Activated T-helper 1 cell treated with anti-CD3 and anti-CD28 coated beads, Interleukin-12 subunit alpha, Interleukin-12 subunit beta, Interleukin-2, Interleukin-4 antibody, amounts not matched to agents 30 ng/mL and 10 ng/mL and 1 ng/mL, durations not matched to agents 14 hours and 24 hours and 36 hours (primary cell): ENCODE data around the gene SCAF4. TPM values are rescaled to one million over a fixed set of nuclear protein-coding genes. Genes with fewer than 3 reads are reported as not detected.
A peak's percentile ranks its signal among the peaks of the same experiment; 100 is the strongest.
"Not testable (repeated sequence)": the region's sequence is repeated elsewhere in the genome, so short reads cannot be mapped to it uniquely, and the experiment has no call there.

Experiments
- DNase-seq: peaks from one replicate; pipeline ENCODE4 v3.0.0; 2021; ENCODE audit warnings: low spot score
- H3K27ac Mint-ChIP-seq: one replicate; pipeline ENCODE4 v1.8.0; 2021; ENCODE audit warnings: mild to moderate bottlenecking, mixed read lengths
- H3K27me3 Mint-ChIP-seq: one replicate; pipeline ENCODE4 v1.8.0; 2022; ENCODE audit warnings: mild to moderate bottlenecking, moderate library complexity, mixed read lengths; ENCODE audit not compliant: insufficient read depth
- H3K36me3 Mint-ChIP-seq: one replicate; pipeline ENCODE4 v1.8.0; 2021; ENCODE audit warnings: low read depth, mixed read lengths
- H3K4me1 Mint-ChIP-seq: one replicate; pipeline ENCODE4 v1.8.0; 2021; ENCODE audit warnings: low read depth, mixed read lengths
- H3K4me3 Mint-ChIP-seq: one replicate; pipeline ENCODE4 v1.8.0; 2021; ENCODE audit warnings: mild to moderate bottlenecking, moderate library complexity, mixed read lengths
- H3K9me3 Mint-ChIP-seq: one replicate; pipeline ENCODE4 v1.8.0; 2021; ENCODE audit warnings: mixed read lengths
- intact Hi-C: fragments of 100-400 bp; cut with micrococcal nuclease; formaldehyde crosslinking; loops from one replicate; pipeline ENCODE4 v1.15.1; 2024
- total RNA-seq: library from RNA; stranded (reverse); gene quantifications from 2 replicates; pipeline ENCODE4 v1.2.3, GENCODE V29; 2022

Gene SCAF4
- total RNA-seq, 1 donor from 2014 or later = 66.1 TPM

- H3K36me3 Mint-ChIP-seq = peaks cover 31% of the 10 kb centered on the region
- H3K4me1 Mint-ChIP-seq = peaks cover 73% of the 10 kb centered on the region
- DNase-seq = no peak
- intact Hi-C loops = loop anchor here (1.0 to 5.0 kb wide), 10 partner anchors 10 to 1068 kb away; partner anchors contain the start of genes CFAP298, KRTAP21-3 and SCAF4
- H3K27me3 Mint-ChIP-seq = no peaks in the 10 kb centered on the region
- H3K4me3 Mint-ChIP-seq = peak overlapping the region; percentile 99
- no peaks in the 10 kb centered on the region for H3K9me3 Mint-ChIP-seq
- peak overlapping the region; percentile 100 for H3K27ac Mint-ChIP-seq
These were observed 72.7 kb downstream of the SCAF4 start for GRCh38 chr21:31659286-31659535.

GRCh38 chr21:31658053-31658452 lies 73.9 kb downstream of the SCAF4 start:
- no peak for DNase-seq
- Mint-ChIP-seq H3K27me3 (peaks cover 2% of the 10 kb centered on the region), H3K9me3 (no peaks in the 10 kb centered on the region), H3K4me1 (peaks cover 61% of the 10 kb centered on the region), H3K4me3 (no peak overlapping the region), H3K36me3 (peaks cover 23% of the 10 kb centered on the region), H3K27ac (no peak overlapping the region)
- intact Hi-C loops = loop anchor here (2.0 to 5.0 kb wide), 7 partner anchors 99 to 1069 kb away; partner anchors contain the start of genes CFAP298 and KRTAP21-3

- intact Hi-C loops = loop anchor here (5.0 kb wide), 2 partner anchors 459 to 474 kb away; no protein-coding TSS in a partner anchor
- no peaks in the 10 kb centered on the region for H3K9me3 Mint-ChIP-seq
- DNase-seq = no peak
- H3K36me3 Mint-ChIP-seq = peaks cover 12% of the 10 kb centered on the region
- peaks cover 2% of the 10 kb centered on the region for H3K27me3 Mint-ChIP-seq
- no peak overlapping the region for H3K4me3 Mint-ChIP-seq
- H3K4me1 Mint-ChIP-seq = peaks cover 45% of the 10 kb centered on the region
- peak overlapping the region; percentile 49 for H3K27ac Mint-ChIP-seq
These were observed 75.5 kb downstream of the SCAF4 start for GRCh38 chr21:31656199-31657095.

- Mint-ChIP-seq H3K4me3 (peak overlapping the region; percentile 73), H3K4me1 (peaks cover 34% of the 10 kb centered on the region), H3K27ac (peak overlapping the region; percentile 55)
- DNase-seq, H3K27me3 Mint-ChIP-seq, H3K9me3 Mint-ChIP-seq, H3K36me3 Mint-ChIP-seq: not testable (repeated sequence)
- intact Hi-C loops = loop anchor here (5.0 kb wide), 2 partner anchors 458 to 473 kb away; no protein-coding TSS in a partner anchor
These were observed 76.9 kb downstream of the SCAF4 start for GRCh38 chr21:31654821-31655580.

GRCh38 chr21:31654340-31654739 lies 77.6 kb downstream of the SCAF4 start:
- intact Hi-C loops = no loop called here
- peaks cover 2% of the 10 kb centered on the region for H3K36me3 Mint-ChIP-seq
- DNase-seq = no peak
- peaks cover 34% of the 10 kb centered on the region for H3K4me1 Mint-ChIP-seq
- H3K9me3 Mint-ChIP-seq = no peaks in the 10 kb centered on the region
- H3K27ac Mint-ChIP-seq = no peak overlapping the region
- H3K4me3 Mint-ChIP-seq = no peak overlapping the region
- peaks cover 7% of the 10 kb centered on the region for H3K27me3 Mint-ChIP-seq

- H3K4me1 Mint-ChIP-seq = peaks cover 20% of the 10 kb centered on the region
- H3K36me3 Mint-ChIP-seq, intact Hi-C loops, H3K4me3 Mint-ChIP-seq, DNase-seq, H3K27ac Mint-ChIP-seq, H3K9me3 Mint-ChIP-seq: not testable (repeated sequence)
- peaks cover 12% of the 10 kb centered on the region for H3K27me3 Mint-ChIP-seq
These were observed 80.4 kb downstream of the SCAF4 start for GRCh38 chr21:31651491-31651890.

GRCh38 chr21:31650930-31651329 lies 81.0 kb downstream of the SCAF4 start:
- Mint-ChIP-seq H3K9me3 (no peaks in the 10 kb centered on the region), H3K4me1 (peaks cover 19% of the 10 kb centered on the region)
- intact Hi-C loops = no loop called here

GRCh38 chr21:31647650-31648049 lies 84.3 kb downstream of the SCAF4 start:
- intact Hi-C loops = no loop called here
- no peaks in the 10 kb centered on the region for H3K9me3 Mint-ChIP-seq
- H3K4me1 Mint-ChIP-seq = peaks cover 5% of the 10 kb centered on the region
- H3K27ac Mint-ChIP-seq = no peak overlapping the region
- no peak for DNase-seq
- no peak overlapping the region for H3K4me3 Mint-ChIP-seq
- peaks cover 12% of the 10 kb centered on the region for H3K27me3 Mint-ChIP-seq
- no peaks in the 10 kb centered on the region for H3K36me3 Mint-ChIP-seq

More at GRCh38 chr21:31650930-31651329, 81.0 kb downstream of the SCAF4 start:
- Mint-ChIP-seq H3K36me3 (no peaks in the 10 kb centered on the region), H3K27ac (no peak overlapping the region), H3K27me3 (peaks cover 12% of the 10 kb centered on the region), H3K4me3 (no peak overlapping the region)
- DNase-seq = no peak

- H3K27ac Mint-ChIP-seq = no peak overlapping the region
- DNase-seq = no peak
- no peak overlapping the region for H3K4me3 Mint-ChIP-seq
- peaks cover 7% of the 10 kb centered on the region for H3K27me3 Mint-ChIP-seq
- intact Hi-C loops = no loop called here
- peaks cover 5% of the 10 kb centered on the region for H3K4me1 Mint-ChIP-seq
- H3K9me3 Mint-ChIP-seq = no peaks in the 10 kb centered on the region
- no peaks in the 10 kb centered on the region for H3K36me3 Mint-ChIP-seq
These were observed 87.3 kb downstream of the SCAF4 start for GRCh38 chr21:31644643-31645042.

- Mint-ChIP-seq H3K27me3 (peaks cover 2% of the 10 kb centered on the region), H3K9me3 (no peaks in the 10 kb centered on the region), H3K36me3 (no peaks in the 10 kb centered on the region), H3K4me3 (no peak overlapping the region), H3K27ac (no peak overlapping the region), H3K4me1 (peaks cover 4% of the 10 kb centered on the region)
- intact Hi-C loops = no loop called here
- no peak for DNase-seq
These were observed 90.4 kb downstream of the SCAF4 start for GRCh38 chr21:31641416-31641922.

GRCh38 chr21:31636874-31637273 lies 95.0 kb downstream of the SCAF4 start:
- intact Hi-C loops = no loop called here
- no peaks in the 10 kb centered on the region for H3K36me3 Mint-ChIP-seq
- DNase-seq = no peak
- H3K4me3 Mint-ChIP-seq = no peak overlapping the region
- H3K9me3 Mint-ChIP-seq = no peaks in the 10 kb centered on the region
- H3K27ac Mint-ChIP-seq = no peak overlapping the region
- H3K4me1 Mint-ChIP-seq = no peaks in the 10 kb centered on the region
- peaks cover 3% of the 10 kb centered on the region for H3K27me3 Mint-ChIP-seq

- no peak for DNase-seq
- no peaks in the 10 kb centered on the region for H3K9me3 Mint-ChIP-seq
- no peaks in the 10 kb centered on the region for H3K36me3 Mint-ChIP-seq
- peaks cover 6% of the 10 kb centered on the region for H3K27me3 Mint-ChIP-seq
- intact Hi-C loops = no loop called here
- H3K4me3 Mint-ChIP-seq = no peak overlapping the region
- no peak overlapping the region for H3K27ac Mint-ChIP-seq
- H3K4me1 Mint-ChIP-seq = no peaks in the 10 kb centered on the region
These were observed 96.9 kb downstream of the SCAF4 start for GRCh38 chr21:31634993-31635392.

- H3K36me3 Mint-ChIP-seq, DNase-seq, H3K27ac Mint-ChIP-seq, H3K27me3 Mint-ChIP-seq, H3K4me3 Mint-ChIP-seq, H3K9me3 Mint-ChIP-seq, H3K4me1 Mint-ChIP-seq, intact Hi-C loops: not testable (repeated sequence)
These were observed 100.0 kb downstream of the SCAF4 start for GRCh38 chr21:31631881-31632280.
